NCI-H748 (cell line): ENCODE measurements around the gene AATF.

Experiments used
- DNase-seq: peaks from one replicate; lab custom pipeline; 2025; ENCODE audit not compliant: unreplicated experiment; lab: John Stamatoyannopoulos, UW

The AATF gene

GRCh38 chr17:37039269-37039668 is 90.5 kb downstream of the AATF start:
- no peak for DNase-seq

DNA sequence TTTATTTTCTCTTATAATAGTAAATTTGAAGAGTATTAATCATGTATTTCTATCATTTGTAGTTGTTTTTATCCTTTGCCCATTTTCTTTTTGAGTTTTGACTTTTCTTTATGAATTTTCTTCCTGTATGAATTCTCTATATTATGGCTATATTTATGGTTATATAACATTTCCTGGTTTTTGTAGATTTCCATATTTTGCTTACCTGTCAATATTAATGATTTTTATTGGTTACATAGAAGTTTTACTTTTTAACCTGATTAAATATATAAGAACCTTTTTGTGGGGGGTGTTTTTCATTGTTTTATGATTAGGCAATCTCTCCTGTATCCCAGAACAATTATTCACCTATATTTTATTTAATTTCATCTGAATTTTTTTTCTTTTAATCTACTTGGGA is 93.2 kb downstream of the AATF start:
- DNase-seq = no peak

DNA sequence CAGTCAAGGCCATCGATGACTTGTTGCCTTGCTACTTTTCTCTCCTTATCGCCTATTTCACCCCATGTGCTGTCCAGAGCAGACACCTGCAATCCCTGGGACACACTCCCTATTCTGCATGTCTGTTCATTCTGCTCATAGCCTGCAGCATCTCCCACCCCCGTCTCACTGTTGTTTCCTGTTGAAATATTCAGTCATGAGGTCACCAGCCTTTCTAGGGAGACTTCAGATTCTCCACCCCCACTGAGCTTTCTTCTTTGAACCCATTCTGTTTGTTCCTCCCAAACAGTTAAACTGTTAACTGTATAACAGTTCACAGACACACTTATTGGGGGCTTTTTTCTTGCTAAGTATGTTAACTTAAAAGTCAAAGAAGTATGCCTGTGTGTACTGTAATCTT is 94.4 kb downstream of the AATF start:
- no peak for DNase-seq

DNA sequence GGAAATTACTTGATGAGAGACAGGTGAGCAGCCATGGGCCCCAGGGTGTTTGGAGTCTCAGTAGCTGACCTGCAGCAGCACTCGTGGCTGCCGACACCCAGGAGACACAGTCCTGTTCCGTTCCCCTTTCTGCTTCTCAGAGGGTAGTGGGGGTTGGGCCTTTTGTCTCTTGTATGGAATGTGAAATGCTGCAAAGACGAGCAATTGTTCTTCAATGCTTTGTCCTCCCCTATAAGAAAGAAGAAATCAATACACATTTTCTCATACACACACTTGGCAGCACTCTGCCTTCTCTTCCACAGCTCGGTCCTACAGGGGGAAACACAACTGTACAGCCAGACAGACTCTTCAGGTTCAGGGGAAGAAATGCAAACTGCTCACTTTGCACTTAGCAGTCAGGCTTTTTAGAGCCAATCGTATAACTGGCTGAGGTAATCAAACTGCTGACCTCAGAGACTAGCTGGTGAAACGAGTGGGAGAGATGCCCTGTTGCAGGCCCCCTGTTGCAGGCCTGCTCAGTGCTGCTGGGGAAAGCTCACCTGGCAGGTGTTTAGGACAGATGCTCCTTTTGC is 96.7 kb downstream of the AATF start:
- no peak for DNase-seq

DNA sequence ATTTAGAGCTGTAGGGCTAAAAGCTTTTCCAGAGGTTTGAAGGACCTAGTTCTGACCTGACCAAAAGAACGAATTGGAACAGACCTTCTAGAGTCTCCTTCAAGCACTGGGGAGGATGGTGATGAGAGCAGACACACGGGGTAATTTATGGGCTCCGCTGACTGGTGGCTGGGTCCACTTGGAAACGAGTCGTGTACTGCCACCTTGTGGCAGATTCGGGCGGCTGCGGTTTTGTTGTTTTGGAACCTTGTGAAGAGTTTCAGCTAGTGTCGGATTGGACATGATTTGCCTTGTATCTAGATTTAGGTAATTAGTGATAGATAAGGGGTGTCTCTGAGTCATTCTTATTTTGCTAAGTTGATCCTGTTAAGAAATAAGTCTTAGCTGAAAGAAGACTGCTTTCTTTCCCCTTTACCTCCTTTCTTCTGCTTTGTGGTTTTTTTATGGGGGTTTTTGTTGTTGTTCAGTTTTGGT is 98.9 kb downstream of the AATF start:
- peak; percentile 84 for DNase-seq

GRCh38 chr17:37048811-37049210 is 100.1 kb downstream of the AATF start:
- DNase-seq = no peak

DNA sequence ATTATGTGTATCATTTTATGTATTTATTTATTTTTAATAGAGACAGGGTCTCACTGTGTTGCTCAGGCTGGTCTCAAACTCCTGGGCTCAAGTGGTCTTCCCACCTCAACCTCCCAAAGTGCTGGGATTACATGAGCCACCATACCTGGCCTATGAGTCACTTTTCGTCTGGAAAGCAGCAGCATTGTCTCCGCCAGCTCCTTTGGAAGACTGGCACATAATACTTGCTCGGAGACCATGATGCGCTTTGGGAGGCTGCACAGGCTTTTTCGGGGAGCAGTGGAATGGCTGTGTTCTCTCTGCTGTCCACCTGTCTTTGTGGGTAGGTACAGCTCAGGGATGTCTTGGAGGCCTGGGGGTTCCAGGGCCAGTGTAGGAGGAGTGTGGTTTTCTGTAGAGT is 102.2 kb downstream of the AATF start:
- no peak for DNase-seq

- DNase-seq = no peak
These were observed 102.6 kb downstream of the AATF start for GRCh38 chr17:37051381-37051780.

DNA sequence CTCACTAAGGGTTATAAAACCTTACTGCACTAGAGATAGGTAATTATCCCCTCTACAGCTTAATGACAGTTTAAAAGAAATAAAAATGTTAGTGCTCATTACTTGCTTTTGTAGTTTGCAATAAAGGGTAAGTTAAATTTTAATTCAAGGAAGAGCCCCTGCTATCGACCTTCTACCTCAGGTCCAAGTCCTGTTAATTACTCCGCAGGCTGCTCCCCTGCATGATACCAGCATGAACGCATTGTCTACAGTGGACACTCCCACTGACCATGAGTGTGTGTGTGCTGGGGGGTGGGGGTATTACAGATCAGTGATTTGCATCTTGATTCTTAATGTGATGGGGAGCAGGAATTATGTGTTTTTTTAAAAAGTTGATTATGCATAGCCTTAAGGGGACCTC is 103.1 kb downstream of the AATF start:
- no peak for DNase-seq

DNA sequence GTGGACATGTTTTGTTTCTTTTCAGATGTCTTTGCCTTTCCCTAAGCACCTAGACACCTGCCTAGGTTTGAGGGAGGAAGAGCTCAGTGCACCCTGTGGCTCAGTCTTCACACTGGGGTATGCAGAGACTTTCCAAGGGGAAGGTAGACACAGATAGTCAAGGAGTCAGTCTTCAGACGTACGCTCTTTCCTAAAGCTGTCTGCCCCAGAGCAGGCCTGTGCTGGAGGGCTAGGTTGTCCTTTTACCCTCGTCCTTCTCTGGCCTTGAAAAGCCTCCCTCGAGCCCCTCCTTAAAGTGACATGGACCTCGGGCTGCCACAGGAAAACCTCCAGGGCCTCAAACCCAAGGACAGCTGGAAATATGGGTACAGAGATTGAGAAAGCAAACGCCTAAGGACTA is 103.7 kb downstream of the AATF start:
- no peak for DNase-seq

GRCh38 chr17:37054894-37055293 is 106.1 kb downstream of the AATF start:
- DNase-seq = no peak

- DNase-seq = no peak
These were observed 107.9 kb downstream of the AATF start for GRCh38 chr17:37056622-37057021.

GRCh38 chr17:37059493-37059892 is 110.7 kb downstream of the AATF start:
- no peak for DNase-seq

DNA sequence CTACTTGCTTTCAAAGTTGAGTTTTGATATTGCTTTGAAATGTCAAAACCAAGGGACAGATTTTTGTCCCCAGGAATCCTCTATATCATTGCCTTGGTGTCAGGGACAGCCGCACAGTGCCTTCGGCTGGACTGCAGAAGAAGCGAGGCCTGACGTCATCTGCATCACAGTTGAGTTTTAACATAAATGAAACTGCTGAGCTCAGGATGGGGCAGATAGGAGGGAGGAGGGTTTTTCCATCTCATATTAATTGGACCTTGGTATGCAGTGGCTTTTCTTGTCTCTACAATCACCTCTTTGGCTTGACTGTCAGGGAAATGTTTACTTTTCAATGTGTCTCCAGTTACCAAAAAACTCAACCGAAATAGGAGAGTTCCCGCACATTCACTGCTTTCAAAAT is 111.3 kb downstream of the AATF start:
- DNase-seq = no peak

GRCh38 chr17:37060928-37061327 is 112.2 kb downstream of the AATF start:
- DNase-seq = no peak

DNA sequence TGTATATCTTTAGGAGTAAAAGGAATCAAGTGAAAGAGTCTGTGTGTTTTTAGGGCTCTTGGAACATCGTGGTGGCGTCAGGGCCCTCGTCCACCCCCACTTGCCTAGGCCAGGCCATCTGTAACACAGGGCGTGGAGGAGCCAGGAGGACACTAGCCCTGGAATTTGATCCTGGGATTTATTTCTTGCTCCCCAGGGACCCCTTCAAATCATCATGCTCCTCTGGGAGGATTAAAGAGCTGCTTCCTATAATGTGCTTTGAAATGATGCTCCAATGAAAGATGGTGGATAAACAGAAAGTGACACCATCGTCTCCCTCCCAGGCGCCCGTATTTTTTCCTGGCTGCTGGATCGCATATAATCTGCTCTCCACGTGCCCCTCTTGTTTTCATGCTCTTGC is 113.3 kb downstream of the AATF start:
- DNase-seq = peak; percentile 14

GRCh38 chr17:37064206-37064605 is 115.5 kb downstream of the AATF start:
- DNase-seq = no peak

GRCh38 chr17:37064956-37065355 is 116.2 kb downstream of the AATF start:
- DNase-seq = no peak

DNA sequence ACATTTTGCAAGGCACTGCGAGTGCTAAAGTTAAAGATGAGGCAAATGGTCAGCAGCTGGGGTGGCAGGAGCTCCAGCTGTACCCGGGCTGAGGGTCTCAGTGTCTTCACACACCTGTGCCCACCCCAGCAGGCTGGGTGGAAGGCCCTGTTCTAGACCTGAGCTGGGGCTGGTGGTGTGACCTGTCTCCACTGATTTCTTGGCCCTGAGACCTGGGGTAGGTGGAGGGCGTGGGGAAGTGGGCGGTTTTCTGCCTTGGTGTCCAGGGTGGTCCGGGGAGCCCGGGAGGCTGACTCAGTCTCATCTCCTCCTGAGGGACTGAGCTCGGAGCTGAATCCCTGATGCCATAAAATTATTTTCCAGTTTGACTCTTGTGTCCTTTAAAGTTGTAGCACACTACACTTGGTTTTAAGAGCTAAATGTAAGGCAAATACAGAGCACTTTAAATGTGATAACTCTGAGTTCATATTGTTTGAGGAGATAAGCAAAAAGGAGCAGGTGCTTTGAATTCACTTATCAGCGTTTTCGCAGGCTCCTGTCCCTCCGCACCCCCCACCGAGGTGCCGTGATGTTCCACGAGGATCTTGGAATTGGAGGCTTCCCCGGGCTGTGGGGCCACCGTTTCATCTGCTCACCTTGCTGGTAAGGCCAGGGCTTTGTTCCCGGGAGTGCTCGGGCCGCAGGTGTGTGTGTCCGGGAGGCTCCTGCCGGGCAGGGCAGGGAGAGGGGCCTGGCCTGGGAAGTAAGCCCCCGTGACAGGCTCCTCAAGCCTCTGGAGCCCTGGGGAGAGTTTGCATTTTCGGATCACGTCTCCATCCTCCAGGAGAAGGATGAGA is 117.0 kb downstream of the AATF start:
- DNase-seq = no peak

- no peak for DNase-seq
These were observed 117.8 kb downstream of the AATF start for GRCh38 chr17:37066322-37067255.

DNA sequence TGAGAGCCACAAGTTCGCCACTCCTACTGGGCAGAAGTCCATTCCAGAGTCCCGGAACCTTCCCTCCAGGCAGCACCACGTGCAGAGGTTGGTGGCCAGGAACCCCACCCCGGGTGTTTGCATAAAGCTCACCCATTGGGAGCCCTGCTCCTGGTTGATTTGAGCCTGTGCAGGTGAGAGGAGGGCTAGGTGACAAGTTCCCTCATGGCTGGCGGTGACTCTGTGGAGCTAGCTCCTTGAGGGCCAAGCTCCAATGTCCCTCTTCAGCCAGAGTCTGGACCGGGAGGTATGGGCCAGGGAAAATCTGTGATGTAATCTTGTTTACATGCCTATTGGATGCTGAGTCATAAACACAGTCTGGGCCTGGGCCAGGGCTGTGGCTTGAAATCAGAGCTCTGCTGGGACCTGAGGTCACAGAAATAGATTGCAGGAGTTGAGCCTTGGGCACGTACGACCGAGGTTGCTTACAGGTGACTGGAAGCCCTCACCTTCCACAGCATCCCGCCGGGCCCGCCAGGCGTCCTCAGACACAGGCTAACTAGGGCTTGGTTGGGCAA is 118.9 kb downstream of the AATF start:
- DNase-seq = no peak
